Effector memory CD8-positive, alpha-beta T cell (primary cell): ENCODE data around the gene ATP6V1B1.

Experiments used
- ATAC-seq: fragments of 150-1000 bp; cut with Tn5 transposase; replicated peaks from 2 replicates; pipeline ENCODE4 v1.10.0; 2021; ENCODE audit warnings: mild to moderate bottlenecking, moderate library complexity
- DNase-seq, 3 experiments: peaks; one replicate each; pipeline ENCODE4 v3.0.0; 2021
- H3K27ac Mint-ChIP-seq, 2 donors: one replicate each; pipeline ENCODE4 v1.8.0; 2022; ENCODE audit warnings: mild to moderate bottlenecking in 2 of 2, mixed read lengths in 2 of 2, moderate library complexity in 2 of 2
- H3K27me3 Mint-ChIP-seq, 2 donors: one replicate each; pipeline ENCODE4 v1.8.0; 2022; ENCODE audit warnings: mixed read lengths in 2 of 2
- H3K36me3 Mint-ChIP-seq: one replicate; pipeline ENCODE4 v1.8.0; 2022; ENCODE audit warnings: mild to moderate bottlenecking, moderate library complexity, mixed read lengths; ENCODE audit not compliant: insufficient read depth
- H3K4me1 Mint-ChIP-seq, 2 donors: one replicate each; pipeline ENCODE4 v1.8.0; 2022; ENCODE audit warnings: low read depth in 2 of 2, mixed read lengths in 2 of 2
- H3K4me3 Mint-ChIP-seq, 2 donors: one replicate each; pipeline ENCODE4 v1.8.0; 2022; ENCODE audit warnings: mild to moderate bottlenecking in 2 of 2, mixed read lengths in 2 of 2, moderate library complexity in 2 of 2
- H3K9me3 Mint-ChIP-seq, 2 donors: one replicate each; pipeline ENCODE4 v1.8.0; 2022; ENCODE audit warnings: mixed read lengths in 2 of 2

ATP6V1B1 gene

GRCh38 chr2:70949086-70949485, 13.4 kb downstream of the ATP6V1B1 start:
- Mint-ChIP-seq H3K27ac (no peak overlapping the region), H3K27me3 (peaks cover 25 to 55% of the 10 kb centered on the region in 2 donors), H3K36me3 (peaks cover 3% of the 10 kb centered on the region), H3K9me3 (no peaks in the 10 kb centered on the region), H3K4me3 (no peak overlapping the region), H3K4me1 (peaks cover 12 to 18% of the 10 kb centered on the region in 2 donors)
- ATAC-seq = no peak
- no peak for DNase-seq

- DNase-seq = no peak
- no peak overlapping the region for H3K4me3 Mint-ChIP-seq
- H3K4me1 Mint-ChIP-seq = peaks cover 3 to 5% of the 10 kb centered on the region in 2 donors
- no peaks in the 10 kb centered on the region for H3K36me3 Mint-ChIP-seq
- peaks cover 41 to 59% of the 10 kb centered on the region in 2 donors for H3K27me3 Mint-ChIP-seq
- no peak for ATAC-seq
- no peaks in the 10 kb centered on the region for H3K9me3 Mint-ChIP-seq
- H3K27ac Mint-ChIP-seq = no peak overlapping the region
Measured at GRCh38 chr2:70954886-70955285, 19.2 kb downstream of the ATP6V1B1 start.

GRCh38 chr2:70956141-70956540, 20.4 kb downstream of the ATP6V1B1 start:
- Mint-ChIP-seq H3K27ac (no peak overlapping the region), H3K4me1 (peaks cover 3 to 5% of the 10 kb centered on the region in 2 donors), H3K9me3 (no peaks in the 10 kb centered on the region), H3K27me3 (peaks cover 45 to 71% of the 10 kb centered on the region in 2 donors), H3K36me3 (no peaks in the 10 kb centered on the region), H3K4me3 (no peak overlapping the region)
- DNase-seq = no peak
- ATAC-seq = no peak

GRCh38 chr2:70957798-70958197, 22.1 kb downstream of the ATP6V1B1 start:
- Mint-ChIP-seq H3K4me3 (no peak overlapping the region), H3K27me3 (peaks cover 50 to 77% of the 10 kb centered on the region in 2 donors), H3K27ac (no peak overlapping the region), H3K9me3 (no peaks in the 10 kb centered on the region), H3K4me1 (peaks cover 3 to 5% of the 10 kb centered on the region in 2 donors), H3K36me3 (no peaks in the 10 kb centered on the region)
- ATAC-seq = no peak
- DNase-seq = no peak

- H3K4me1 Mint-ChIP-seq = peaks cover 3 to 5% of the 10 kb centered on the region in 2 donors
- H3K27ac Mint-ChIP-seq = no peak overlapping the region
- no peak for ATAC-seq
- H3K36me3 Mint-ChIP-seq = no peaks in the 10 kb centered on the region
- no peak for DNase-seq
- no peaks in the 10 kb centered on the region for H3K9me3 Mint-ChIP-seq
- no peak overlapping the region for H3K4me3 Mint-ChIP-seq
- H3K27me3 Mint-ChIP-seq = peaks cover 50 to 87% of the 10 kb centered on the region in 2 donors
Measured at GRCh38 chr2:70958759-70959158, 23.1 kb downstream of the ATP6V1B1 start.

GRCh38 chr2:70959271-70959761, 23.6 kb downstream of the ATP6V1B1 start:
- no peaks in the 10 kb centered on the region for H3K9me3 Mint-ChIP-seq
- H3K36me3 Mint-ChIP-seq = no peaks in the 10 kb centered on the region
- DNase-seq (no peak), ATAC-seq (no peak)
- H3K4me3 Mint-ChIP-seq = no peak overlapping the region
- peaks cover 3 to 5% of the 10 kb centered on the region in 2 donors for H3K4me1 Mint-ChIP-seq
- H3K27me3 Mint-ChIP-seq = peaks cover 44 to 92% of the 10 kb centered on the region in 2 donors
- H3K27ac Mint-ChIP-seq = no peak overlapping the region

GRCh38 chr2:70959851-70960832, 24.4 kb downstream of the ATP6V1B1 start:
- H3K27me3 Mint-ChIP-seq = peaks cover 43 to 92% of the 10 kb centered on the region in 2 donors
- no peaks in the 10 kb centered on the region for H3K9me3 Mint-ChIP-seq
- peaks cover 7 to 10% of the 10 kb centered on the region in 2 donors for H3K4me1 Mint-ChIP-seq
- DNase-seq (no peak), ATAC-seq (no peak)
- H3K36me3 Mint-ChIP-seq = no peaks in the 10 kb centered on the region
- H3K27ac Mint-ChIP-seq = no peak overlapping the region
- no peak overlapping the region for H3K4me3 Mint-ChIP-seq

GRCh38 chr2:70960833-70961647, 25.3 kb downstream of the ATP6V1B1 start:
- no peaks in the 10 kb centered on the region for H3K36me3 Mint-ChIP-seq
- DNase-seq (no peak), ATAC-seq (no peak)
- H3K9me3 Mint-ChIP-seq = no peaks in the 10 kb centered on the region
- H3K4me1 Mint-ChIP-seq = peaks cover 8 to 12% of the 10 kb centered on the region in 2 donors
- H3K27me3 Mint-ChIP-seq = peaks cover 35 to 84% of the 10 kb centered on the region in 2 donors
- no peak overlapping the region for H3K4me3 Mint-ChIP-seq
- no peak overlapping the region for H3K27ac Mint-ChIP-seq

GRCh38 chr2:70961648-70961994, 25.9 kb downstream of the ATP6V1B1 start:
- no peak for ATAC-seq
- Mint-ChIP-seq H3K4me3 (no peak overlapping the region), H3K36me3 (no peaks in the 10 kb centered on the region), H3K4me1 (peaks cover 8 to 12% of the 10 kb centered on the region in 2 donors), H3K27me3 (peaks cover 29 to 78% of the 10 kb centered on the region in 2 donors), H3K27ac (no peak overlapping the region), H3K9me3 (no peaks in the 10 kb centered on the region)
- no peak for DNase-seq

- no peak for ATAC-seq
- Mint-ChIP-seq H3K27me3 (peaks cover 26 to 76% of the 10 kb centered on the region in 2 donors), H3K27ac (no peak overlapping the region), H3K4me3 (no peak overlapping the region), H3K4me1 (peaks cover 8 to 12% of the 10 kb centered on the region in 2 donors), H3K9me3 (no peaks in the 10 kb centered on the region), H3K36me3 (no peaks in the 10 kb centered on the region)
- no peak for DNase-seq
Measured at GRCh38 chr2:70962211-70962884, 26.6 kb downstream of the ATP6V1B1 start.

- ATAC-seq (no peak), DNase-seq (no peak)
- Mint-ChIP-seq H3K4me1 (peaks cover 8 to 12% of the 10 kb centered on the region in 2 donors), H3K27ac (no peak overlapping the region), H3K27me3 (peaks cover 20 to 68% of the 10 kb centered on the region in 2 donors), H3K9me3 (no peaks in the 10 kb centered on the region), H3K36me3 (no peaks in the 10 kb centered on the region), H3K4me3 (no peak overlapping the region)
Measured at GRCh38 chr2:70962885-70963878, 27.5 kb downstream of the ATP6V1B1 start.

GRCh38 chr2:70964133-70964532, 28.4 kb downstream of the ATP6V1B1 start:
- ATAC-seq (no peak), DNase-seq (no peak)
- H3K27me3 Mint-ChIP-seq = peaks cover 20 to 59% of the 10 kb centered on the region in 2 donors
- no peaks in the 10 kb centered on the region for H3K36me3 Mint-ChIP-seq
- no peaks in the 10 kb centered on the region for H3K9me3 Mint-ChIP-seq
- peaks cover 5 to 7% of the 10 kb centered on the region in 2 donors for H3K4me1 Mint-ChIP-seq
- no peak overlapping the region for H3K27ac Mint-ChIP-seq
- peak overlapping the region in 1 of 2 donors; percentile 76 for H3K4me3 Mint-ChIP-seq
